AG08395 (cell line): Measurements from ENCODE around the gene ORC5.
"Not testable (repeated sequence)": the region's sequence is repeated elsewhere in the genome, so short reads cannot be mapped to it uniquely, and the experiment has no call there.

Experiments used
- DNase-seq: peaks from one replicate; pipeline ENCODE4 v3.0.0; 2012; ENCODE audit warnings: mixed read lengths, low spot score

The ORC5 gene

DNA sequence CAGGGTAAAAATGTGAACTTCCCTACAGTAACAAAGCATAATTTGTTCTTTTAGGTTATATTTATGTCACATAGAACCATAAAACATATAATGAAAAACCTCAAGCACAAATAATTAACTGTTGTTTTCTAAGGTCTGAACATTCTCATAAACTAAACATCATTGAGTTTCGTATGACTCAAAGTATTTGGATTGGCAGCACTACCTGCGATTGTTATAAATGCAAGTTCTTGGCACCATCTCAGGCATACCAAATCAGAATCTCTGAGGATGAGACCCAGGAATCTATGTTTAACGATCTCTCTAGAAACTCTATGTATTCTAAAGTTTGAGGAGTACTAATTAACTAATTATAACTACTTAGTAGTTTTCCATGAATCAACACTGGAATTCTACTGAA is 22.5 kb downstream of the ORC5 start:
- DNase-seq = no peak

DNA sequence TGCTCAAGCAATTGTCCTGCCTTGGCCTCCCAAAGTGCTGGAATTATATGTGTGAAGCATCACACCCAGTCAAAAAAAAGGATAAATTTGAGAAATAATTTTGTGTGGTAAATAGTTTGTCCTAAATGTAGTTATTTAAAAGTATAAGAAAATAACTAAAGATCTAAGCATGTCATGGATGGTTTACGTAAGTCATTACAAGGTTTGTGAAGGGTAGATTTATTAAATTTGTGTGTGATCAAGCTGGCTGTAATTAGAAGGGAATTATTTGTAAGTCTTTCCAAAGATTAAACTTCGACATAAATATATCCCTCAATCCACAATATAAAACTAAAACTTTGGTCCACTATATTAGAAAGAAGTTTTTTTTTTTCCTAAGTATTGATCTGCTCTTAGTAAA is 28.6 kb downstream of the ORC5 start:
- no peak for DNase-seq

DNA sequence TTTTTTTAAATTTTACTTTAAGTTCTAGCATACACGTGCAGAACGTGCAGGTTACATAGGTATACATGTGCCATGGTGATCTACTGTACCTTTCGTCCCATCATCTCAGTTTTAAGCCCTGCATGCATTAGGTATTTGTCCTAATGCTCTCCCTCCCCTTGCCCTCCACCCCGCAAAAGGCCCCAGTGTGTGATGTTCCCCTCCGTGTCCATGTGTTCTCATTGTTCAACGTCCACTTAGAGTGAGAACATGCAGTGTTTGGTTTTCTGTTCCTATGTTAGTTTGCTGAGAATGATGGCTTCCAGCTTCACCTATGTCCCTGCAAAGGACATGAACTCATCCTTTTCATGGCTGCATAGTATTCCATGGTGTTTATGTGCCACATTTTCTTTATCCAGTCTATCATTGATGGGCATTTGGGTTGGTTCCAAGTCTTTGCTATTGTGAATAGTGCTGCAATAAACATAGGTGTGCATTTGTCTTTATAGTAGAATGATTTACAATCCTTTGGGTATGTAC is 30.2 kb downstream of the ORC5 start:
- DNase-seq = not testable (repeated sequence)

DNA sequence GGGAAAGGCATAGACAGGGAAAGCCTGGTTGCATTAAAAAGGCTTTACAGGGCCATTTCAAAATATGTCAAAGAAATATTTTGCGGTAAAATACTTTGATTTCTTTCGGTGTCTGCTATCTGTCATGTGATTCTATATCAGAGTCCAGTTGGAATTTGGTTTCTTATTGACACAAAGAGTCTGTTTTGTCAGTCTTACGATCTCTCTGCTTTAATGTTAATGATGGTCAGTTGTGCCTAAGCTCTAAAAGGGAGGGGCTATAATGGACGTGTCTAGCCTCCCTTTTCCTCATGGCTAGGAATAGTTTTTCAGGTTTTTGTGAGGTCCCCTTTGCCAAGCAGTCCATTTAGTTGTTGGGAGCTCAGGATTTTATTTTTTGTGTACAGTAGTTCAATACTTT is 31.5 kb downstream of the ORC5 start:
- DNase-seq = no peak

DNA sequence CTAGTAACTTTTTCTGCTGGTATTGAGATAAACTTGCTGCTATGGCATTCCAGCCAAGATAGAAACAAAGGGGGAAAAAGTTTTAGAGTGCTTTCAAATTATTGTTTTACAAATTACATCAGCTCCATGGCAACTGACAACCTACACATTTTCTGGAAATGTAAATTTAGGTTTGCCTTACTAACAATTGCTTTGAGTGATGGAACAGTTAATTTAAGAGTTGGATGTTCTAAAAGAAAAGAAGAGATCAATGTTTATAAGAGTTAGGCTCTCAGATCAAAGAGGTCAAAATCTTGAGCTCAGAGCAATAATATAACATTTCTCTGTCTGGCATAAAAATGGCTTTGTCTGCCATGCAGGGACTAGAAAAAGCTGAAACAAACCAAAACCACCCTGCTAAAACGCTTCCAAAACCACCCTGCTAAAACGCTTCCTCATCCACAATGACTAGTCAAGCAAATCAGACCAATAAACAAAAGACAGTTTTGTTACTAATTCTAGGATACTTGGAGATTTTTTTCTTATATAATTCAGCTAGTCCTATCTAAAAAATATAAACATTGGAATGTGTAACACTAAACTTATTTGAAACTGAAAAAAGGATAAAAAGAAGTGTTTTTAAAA is 32.3 kb downstream of the ORC5 start:
- DNase-seq = no peak

DNA sequence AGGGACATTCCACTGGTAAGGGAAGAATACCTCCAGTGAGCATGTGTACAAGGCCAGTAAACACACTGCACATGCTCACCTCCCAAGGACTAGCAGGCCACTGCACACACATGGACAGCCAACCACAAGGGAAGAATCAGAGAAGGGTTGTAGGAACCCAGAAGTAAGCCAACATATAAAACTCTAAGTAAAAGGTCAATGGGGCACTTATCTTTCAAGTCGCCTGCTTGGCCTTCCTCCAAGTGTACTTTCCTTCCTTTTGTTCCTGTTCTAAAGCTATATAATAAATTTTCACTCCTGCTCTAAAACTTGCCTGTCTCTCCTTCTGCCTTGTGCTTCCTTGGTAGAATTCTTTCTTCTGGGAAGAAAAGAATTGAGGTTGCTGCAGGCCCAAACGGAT is 33.0 kb downstream of the ORC5 start:
- no peak for DNase-seq

DNA sequence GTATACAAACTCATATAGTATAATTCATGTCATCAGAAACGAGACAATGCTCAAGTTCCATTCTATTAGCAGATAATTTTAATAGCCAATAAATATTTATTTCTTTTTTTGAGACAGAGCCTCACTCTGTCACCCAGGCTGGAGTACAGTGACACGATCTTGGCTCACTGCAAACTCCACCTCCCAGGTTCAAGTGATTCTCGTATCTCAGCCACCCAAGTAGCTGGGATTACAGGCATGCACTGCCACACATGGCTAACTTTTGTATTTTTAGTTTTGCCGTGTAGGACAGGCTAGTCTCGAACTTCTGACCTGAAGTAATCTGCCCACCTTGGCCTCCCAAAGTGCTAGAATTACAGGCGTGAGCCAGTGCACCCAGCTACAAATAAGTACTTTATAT is 45.7 kb downstream of the ORC5 start:
- DNase-seq = no peak

DNA sequence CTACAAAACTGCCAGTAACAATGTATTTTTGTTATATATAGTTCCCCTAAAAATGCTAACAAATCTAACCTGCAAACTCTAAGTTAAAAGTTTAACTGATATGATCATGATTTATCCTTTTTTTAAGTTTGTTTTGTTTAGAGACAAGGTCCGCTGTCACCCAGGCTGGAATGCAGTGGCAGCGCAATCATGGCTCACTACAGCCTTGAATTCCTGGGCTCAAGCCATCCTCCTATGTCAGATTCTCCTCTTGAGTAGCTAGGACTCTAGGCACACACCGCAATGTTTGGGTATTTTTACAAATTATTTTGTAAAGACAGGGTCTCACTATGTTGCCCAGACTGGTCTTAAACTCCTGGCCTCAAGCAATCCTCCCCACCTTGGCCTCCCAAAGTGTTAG is 46.6 kb downstream of the ORC5 start:
- no peak for DNase-seq

DNA sequence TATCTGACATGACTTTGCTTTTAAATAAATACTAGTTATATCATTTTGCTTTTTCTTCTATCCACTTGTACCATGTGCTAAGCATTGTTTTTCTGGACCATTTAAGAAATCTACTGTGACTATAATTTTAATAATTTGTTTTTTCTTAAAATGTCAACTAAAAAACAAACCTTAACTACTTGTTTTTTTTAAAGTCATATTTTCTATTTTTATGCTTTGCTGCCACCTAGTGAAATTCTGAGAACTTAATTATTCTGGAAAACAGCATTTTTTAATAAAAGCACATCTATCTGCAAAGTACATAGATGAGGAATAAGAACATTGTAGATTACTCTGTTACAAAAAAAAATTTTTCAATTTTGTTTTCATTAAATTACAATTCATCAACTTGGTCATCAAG is 47.4 kb downstream of the ORC5 start:
- peak; percentile 26 for DNase-seq

DNA sequence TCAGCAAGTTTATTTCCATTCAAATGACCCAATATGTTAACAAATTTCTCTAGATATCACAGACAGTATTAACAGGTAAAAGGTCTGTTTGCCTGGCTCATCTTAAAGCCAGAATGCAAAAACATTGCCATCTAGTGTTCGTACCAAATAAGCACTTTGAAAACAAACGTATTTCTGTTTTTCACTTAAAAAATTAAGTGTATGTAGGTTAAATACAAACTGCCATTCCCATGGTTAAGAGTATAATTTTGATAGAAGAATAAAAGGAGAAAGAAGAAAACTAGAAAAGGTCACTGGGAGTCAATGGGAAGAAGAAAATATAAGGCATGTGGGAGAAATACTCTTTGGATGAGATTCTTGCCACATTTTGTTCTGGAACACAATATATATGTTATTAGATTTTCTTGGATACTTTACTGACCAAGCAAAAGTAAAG is 51.0 kb downstream of the ORC5 start:
- peak; percentile 13 for DNase-seq

DNA sequence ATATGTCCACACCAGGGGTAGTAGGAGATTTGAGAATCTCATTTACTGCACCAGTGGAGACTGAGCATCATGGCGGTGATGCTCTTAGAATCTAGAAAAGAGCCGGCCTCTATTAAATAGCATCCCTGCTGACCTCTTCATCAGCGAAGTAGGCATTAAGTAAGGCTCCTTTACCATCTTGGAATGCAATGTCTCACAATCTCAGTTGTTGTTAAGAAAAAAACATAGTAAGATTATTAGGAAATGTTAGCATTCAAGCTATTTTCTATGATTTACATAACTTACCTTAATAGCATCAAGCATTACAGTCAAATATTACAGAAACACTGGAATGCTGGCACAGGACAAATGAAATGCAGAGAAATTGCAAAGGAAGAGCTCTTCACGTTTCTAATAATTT is 54.5 kb downstream of the ORC5 start:
- DNase-seq = no peak

DNA sequence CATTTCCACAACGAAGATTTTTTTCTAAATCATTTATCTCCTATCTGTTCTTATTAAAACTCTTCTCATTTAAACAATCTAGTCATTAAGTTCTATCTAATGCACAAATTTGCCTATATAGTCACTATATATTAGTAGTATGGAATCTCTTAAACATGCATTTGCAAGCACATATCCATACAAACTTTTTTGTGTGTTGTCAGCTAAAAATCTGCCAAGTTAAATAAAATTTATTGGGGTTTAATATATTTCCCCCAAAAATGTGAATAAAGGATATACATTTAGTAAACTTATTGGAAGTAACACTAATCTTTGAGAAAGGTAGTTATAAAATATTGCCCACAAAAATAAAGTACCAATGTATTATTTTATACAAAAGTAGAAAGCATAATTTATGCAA is 55.3 kb downstream of the ORC5 start:
- DNase-seq = no peak

DNA sequence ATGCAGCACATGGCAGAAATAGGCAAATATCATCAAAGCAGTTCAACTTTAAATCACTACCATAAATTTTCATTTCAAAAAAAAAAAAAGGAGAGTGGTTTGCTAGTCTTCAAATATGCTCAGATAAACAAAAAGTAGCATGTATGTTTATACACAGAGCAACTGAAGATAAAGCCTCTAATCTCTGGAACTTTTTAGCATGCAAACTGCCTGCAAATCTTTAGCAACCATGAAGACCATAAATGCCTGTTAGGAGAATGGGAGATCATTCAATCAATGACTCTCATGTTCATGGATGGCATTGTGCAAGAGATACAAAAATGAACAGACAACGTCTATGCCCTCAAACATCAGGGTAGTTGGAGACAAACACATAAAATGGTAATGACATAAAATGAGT is 57.3 kb downstream of the ORC5 start:
- DNase-seq = no peak

DNA sequence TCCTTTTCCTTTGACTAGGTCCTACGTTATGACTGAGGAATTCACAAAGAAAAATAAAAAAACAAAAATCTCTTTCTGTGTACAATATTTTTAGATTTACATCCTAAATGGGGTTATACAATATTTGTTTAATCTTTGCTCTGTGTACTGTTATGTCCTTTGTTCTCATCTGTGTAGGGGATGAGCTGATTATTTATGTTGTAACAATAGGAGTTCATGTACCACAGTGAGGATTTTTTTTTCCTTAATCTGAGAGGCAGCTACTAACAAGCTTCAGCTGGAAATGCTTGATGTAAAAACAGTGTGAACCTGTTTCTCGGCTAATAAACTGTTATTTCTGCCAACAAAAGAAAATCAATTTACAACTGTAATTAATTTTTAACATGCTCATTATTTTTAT is 58.0 kb downstream of the ORC5 start:
- no peak for DNase-seq

DNA sequence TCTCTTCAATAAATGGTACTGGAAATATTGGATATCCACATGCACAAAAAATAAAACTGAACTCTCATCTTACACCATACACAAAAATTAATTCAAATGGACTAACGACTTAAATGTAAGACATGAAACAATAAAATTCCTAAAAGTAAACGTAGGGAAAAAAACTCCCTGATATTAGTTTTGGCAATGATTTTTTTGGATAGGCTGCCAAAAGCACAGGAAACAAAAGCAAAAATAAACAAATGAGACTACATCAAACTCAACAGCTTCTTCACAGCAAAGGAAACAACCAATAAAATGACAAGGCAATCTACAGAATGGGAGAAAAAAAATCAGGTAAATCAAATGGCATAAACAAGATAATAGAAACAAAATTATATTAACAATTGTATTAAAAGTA is 65.7 kb downstream of the ORC5 start:
- no peak for DNase-seq

DNA sequence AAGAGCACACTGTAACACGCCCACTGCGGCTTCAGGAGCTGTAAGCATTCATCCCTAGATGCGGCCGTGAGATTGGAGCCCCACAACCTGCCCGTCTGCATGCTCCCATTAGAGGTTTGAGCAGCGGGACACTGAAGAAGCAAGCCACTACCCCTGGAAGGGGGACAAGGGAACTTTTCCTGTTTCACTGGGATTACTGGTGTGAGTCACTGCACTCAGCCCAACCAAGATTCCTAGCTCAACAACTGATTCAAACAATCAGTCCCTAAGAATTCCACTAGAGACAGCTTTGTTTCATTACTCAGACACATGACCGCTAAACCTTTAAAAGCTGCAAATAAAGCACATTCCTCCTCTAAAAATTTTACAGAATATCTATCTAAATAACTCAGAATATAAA is 69.8 kb downstream of the ORC5 start:
- DNase-seq = peak; percentile 70

DNA sequence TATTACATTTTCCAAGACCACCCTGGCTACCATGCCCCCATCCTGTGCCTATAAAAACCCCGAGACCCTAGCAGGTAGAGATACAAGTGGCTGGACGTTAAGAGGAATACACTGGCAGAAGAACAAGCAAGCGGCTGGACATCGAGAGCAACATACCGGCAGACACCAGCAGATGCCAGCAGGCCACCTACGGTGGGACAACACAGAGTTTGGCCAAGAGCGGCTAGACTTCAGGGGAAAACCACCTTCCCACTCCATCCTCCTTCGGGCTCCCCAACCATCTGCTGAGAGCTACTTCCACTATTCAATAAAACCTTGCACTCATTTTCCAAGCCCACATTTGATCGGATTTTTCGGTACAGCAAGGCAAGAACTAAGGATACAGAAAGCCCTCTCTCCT is 70.3 kb downstream of the ORC5 start:
- no peak for DNase-seq

DNA sequence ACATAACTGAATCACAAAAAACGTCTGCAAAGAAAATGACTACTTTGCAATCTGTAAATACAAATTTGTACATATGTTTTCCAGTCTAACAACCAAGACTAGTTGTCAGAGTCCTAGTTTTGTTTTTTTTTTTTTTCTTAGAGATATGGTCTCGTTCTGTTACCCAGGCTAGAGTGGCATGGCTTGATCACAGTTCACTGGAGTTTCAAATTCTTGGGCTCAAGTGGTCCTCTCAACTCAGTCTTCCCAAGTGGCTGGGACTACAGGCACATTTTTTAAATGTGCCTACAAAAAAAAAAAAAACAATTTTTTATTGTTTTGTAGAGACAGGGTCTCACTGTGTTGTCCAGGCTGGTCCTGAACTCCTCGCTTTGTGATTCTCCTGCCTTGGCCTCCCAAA is 70.8 kb downstream of the ORC5 start:
- no peak for DNase-seq

DNA sequence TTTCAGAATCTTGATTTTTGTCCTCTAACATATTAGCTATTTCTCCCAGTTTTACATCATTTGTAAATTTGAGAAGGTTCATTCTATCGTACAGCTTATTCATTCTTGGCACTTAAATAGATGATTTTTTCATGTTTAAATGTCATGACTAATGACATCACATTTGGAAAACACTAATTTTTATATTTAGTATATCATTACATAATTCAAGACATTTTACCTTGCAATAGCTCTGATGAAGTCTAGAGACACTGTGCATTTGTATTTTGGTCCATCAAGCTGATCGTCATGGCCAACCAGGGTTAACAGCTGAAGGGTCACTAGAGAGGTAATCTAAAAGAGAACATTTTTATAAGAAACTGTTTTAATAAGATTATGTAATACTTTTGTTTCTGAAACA is 71.3 kb downstream of the ORC5 start:
- DNase-seq = no peak

DNA sequence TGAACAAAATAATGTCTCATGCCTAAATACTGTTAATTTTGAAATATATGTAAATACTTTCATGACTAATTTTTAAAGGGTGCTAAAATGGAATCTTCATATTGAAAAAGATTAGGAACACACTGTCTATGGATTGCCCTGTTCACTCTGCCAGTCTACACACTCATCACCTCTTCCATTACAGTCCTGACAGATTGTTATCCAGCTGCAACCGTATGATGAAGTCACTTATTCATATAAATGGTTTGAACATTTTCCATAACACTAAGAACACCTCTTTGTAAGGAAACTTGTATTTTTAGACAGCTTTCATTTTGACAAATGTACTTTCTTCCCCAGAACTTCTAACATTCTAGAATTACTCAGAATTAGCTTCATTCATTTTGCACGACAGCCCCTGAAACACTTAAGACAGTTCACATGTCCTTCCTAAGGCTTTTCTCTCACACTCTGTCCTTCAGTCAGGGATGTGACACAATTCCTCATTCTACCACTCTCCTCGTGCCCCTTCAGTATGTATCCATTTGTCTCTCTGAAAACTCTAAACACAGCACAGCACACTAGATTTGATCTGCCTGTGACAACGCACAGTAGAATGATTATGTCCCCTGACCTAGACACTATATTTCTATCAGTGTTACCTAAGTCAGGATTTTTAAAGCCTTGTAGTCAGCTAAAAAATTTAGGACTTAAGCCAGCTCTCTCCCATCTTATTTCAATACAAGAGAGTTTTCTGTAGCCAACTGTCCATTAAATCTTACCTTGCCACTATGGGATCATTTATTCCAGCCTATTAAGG is 71.9 kb downstream of the ORC5 start:
- no peak for DNase-seq

DNA sequence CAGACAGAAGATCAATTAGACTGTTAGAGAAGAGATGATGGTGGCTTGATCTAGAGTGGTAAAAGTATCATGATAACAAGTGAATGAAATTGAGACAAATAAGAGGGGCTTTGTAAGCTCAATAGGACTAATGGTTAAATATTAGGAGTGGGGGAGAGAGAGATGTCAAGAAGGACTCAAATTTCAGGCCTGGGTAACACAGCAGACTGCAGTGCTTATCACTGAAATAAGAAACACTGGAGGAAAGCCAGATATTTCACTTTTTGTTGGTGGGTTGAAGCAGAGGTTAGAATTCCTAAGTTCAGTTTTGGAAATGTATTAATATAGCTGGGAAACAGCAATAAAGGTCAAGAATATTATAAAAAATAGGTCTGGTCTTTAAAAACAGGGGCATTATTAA is 74.6 kb downstream of the ORC5 start:
- DNase-seq = no peak

DNA sequence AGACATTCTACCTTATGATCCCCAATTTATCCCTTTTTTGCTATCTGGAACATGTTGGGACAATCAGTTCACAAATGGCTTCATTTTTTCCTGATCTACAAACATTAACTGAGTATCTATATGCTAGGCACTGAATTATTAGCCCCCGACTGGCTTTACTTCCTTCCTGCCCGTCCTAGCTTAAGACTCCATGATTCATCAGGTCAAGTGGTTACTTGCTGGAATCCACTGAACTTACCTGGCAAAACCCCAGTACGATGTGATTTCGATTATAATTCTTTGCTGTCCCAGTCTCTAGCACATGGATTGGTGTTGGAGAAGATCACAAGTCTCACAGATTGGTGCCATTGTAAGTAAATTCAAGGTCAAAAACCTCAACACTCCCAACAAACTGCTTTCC is 77.1 kb downstream of the ORC5 start:
- no peak for DNase-seq

DNA sequence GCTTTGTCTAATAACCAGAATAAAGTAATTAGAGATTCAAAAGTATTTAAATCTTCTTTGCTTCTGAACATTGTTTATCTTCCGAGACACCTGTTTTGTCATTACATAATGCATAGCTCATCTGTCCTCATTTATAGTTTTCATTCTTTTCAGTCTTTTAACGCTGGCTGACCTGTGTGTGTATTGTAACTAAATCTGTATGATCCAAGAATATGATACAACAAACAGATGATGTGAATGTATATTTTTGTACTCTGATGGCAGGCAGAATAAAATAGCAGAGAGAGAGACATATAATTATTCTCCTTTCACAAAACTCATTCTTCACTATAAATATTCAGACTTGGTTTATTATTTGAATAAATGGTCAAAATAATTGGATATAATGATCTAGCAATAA is 80.6 kb downstream of the ORC5 start:
- no peak for DNase-seq

DNA sequence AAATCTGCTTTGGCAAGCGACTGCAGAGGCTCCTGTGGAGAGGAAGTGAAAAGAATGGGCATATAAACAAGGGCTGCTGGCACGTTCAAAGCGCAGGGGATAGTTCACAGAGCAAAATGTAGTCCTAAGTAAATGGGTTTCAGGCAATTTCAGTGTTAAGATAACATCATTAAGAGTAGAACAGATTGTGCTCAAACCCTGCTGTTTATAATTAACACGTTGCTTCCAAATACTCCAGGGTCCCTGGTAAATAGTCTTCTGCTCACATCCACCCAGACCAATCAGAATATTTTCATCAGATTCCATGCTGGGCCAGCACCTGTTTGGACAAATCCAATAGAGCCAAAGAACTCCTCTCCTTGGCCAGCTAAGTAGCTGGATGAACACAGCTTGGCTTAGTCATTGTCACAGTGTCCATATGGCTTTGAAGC is 81.4 kb downstream of the ORC5 start:
- no peak for DNase-seq
